Measurements from ENCODE around the gene GIPC1. TPM values are rescaled to one million over a fixed set of nuclear protein-coding genes. Genes with fewer than 3 reads are reported as not detected.
A peak's percentile ranks its signal among the peaks of the same experiment; 100 is the strongest.

GIPC1 gene
- total and polyA plus RNA-seq, 9 of the 15 experiments (the other 6 are each of a cell fraction or from before 2014, with no cell fraction given), result 0.49 to 54.7 (median 24.8) TPM

- peak; percentile 87 for TF ChIP-seq RBM22 (IDR thresholded peaks at IDR 0.05; ENCODE audit: low read depth, low read length, poor library complexity, severe bottlenecking)
- TF ChIP-seq TEAD4 (IDR thresholded peaks at IDR 0.05; ENCODE audit: low read length), result no peak
- TF ChIP-seq TEAD4 (CRISPR knock-in tag; IDR thresholded peaks at IDR 0.05; ENCODE audit: borderline replicate concordance), result no peak
- no peak for TF ChIP-seq E2F8 (IDR thresholded peaks at IDR 0.05; ENCODE audit: low read depth, partially characterized antibody)
- no peak for TF ChIP-seq DMBX1 (CRISPR knock-in tag; IDR thresholded peaks at IDR 0.05; ENCODE audit: borderline replicate concordance)
- TF ChIP-seq MED1 (CRISPR knock-in tag; IDR thresholded peaks at IDR 0.05; ENCODE audit: borderline replicate concordance), result no peak
- TF ChIP-seq BHLHE40 (IDR thresholded peaks at IDR 0.05; ENCODE audit: low read length), result no peak
- peak; percentile 94 for TF ChIP-seq KDM5B (IDR thresholded peaks at IDR 0.05; ENCODE audit: insufficient replicate concordance, low read depth, low read length)
- TF ChIP-seq POLR2AphosphoS2 (IDR thresholded peaks at IDR 0.05; ENCODE audit: low read length), result peak; percentile 38; the same call in 1 of the 2 replicates
- TF ChIP-seq MAFK (IDR thresholded peaks at IDR 0.05; ENCODE audit: low read length), result no peak
- no peak for TF ChIP-seq SP2 (IDR thresholded peaks at IDR 0.05; ENCODE audit: extremely low read depth, low read depth, low read length, poor library complexity, severe bottlenecking)
- no peak for TF ChIP-seq RCOR1 (IDR thresholded peaks at IDR 0.05; ENCODE audit: borderline replicate concordance in 1 of 2, low read depth in 2 of 2, low read length in 2 of 2)
- no peak for TF ChIP-seq FOS (IDR thresholded peaks at IDR 0.05; ENCODE audit: extremely low read depth, insufficient read length)
- TF ChIP-seq RFX1 (IDR thresholded peaks at IDR 0.05), result no peak
- TF ChIP-seq HMGXB4 (CRISPR knock-in tag; IDR thresholded peaks at IDR 0.05), result no peak
- no peak for TF ChIP-seq BACH1 (tag; IDR thresholded peaks at IDR 0.05)
- TF ChIP-seq HNRNPL (IDR thresholded peaks at IDR 0.05; ENCODE audit: low read depth, low read length), result 0 out of 2 replicates have a peak, but pooled peaks have one; percentile 15
- TF ChIP-seq HOXB6 (CRISPR knock-in tag; IDR thresholded peaks at IDR 0.05; ENCODE audit: borderline replicate concordance), result no peak
- TF ChIP-seq FOXP1 (CRISPR knock-in tag; IDR thresholded peaks at IDR 0.05), result peak; percentile 87
- TF ChIP-seq ZNF232 (CRISPR knock-in tag; IDR thresholded peaks at IDR 0.05), result no peak
- TF ChIP-seq ZC3H11A (IDR thresholded peaks at IDR 0.05; ENCODE audit: low read depth, low read length), result no peak
- no peak for TF ChIP-seq ZNF512 (tag; IDR thresholded peaks at IDR 0.05)
These were observed 22.0 kb upstream of the GIPC1 start, which contains the start of gene DNAJB1 (continued) for GRCh38 chr19:14517840-14518505.

Measured in K562 (cell line).